ENCODE measurements around the gene ASPSCR1. TPM values are rescaled to one million over a fixed set of nuclear protein-coding genes. Genes with fewer than 3 reads are reported as not detected.
A peak's percentile ranks its signal among the peaks of the same experiment; 100 is the strongest.

ASPSCR1 gene
- total and polyA plus RNA-seq, 10 of the 15 experiments (the other 5 are each of a cell fraction or from before 2014, with no cell fraction given), result 1.5 to 48.4 (median 25.4) TPM

- TF ChIP-seq, protein P1, sequence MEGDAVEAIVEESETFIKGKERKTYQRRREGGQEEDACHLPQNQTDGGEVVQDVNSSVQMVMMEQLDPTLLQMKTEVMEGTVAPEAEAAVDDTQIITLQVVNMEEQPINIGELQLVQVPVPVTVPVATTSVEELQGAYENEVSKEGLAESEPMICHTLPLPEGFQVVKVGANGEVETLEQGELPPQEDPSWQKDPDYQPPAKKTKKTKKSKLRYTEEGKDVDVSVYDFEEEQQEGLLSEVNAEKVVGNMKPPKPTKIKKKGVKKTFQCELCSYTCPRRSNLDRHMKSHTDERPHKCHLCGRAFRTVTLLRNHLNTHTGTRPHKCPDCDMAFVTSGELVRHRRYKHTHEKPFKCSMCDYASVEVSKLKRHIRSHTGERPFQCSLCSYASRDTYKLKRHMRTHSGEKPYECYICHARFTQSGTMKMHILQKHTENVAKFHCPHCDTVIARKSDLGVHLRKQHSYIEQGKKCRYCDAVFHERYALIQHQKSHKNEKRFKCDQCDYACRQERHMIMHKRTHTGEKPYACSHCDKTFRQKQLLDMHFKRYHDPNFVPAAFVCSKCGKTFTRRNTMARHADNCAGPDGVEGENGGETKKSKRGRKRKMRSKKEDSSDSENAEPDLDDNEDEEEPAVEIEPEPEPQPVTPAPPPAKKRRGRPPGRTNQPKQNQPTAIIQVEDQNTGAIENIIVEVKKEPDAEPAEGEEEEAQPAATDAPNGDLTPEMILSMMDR (IDR thresholded peaks at IDR 0.05 in 2 of 3, conservative IDR thresholded peaks at IDR 0.05 in 1 of 3; ENCODE audit: control insufficient read depth in 2 of 3, extremely low read depth in 1 of 3, insufficient read depth in 1 of 3, low read depth in 3 of 3, low read length in 3 of 3), result peak; percentile 66 to 87 (median 78)
- peak; percentile 46; the same call in 1 of the 2 replicates for TF ChIP-seq CREB1 (IDR thresholded peaks at IDR 0.05; ENCODE audit: low read depth)
- no peak for TF ChIP-seq ZNF217 (IDR thresholded peaks at IDR 0.05)
- no peak for TF ChIP-seq NFXL1 (IDR thresholded peaks at IDR 0.05; ENCODE audit: borderline replicate concordance)
- no peak for TF ChIP-seq NR2C1 (IDR thresholded peaks at IDR 0.05)
- 0 out of 3 replicates have a peak, but pooled peaks of 1 of the 2 experiments have one; percentile 32 for TF ChIP-seq EGR1 (IDR thresholded peaks at IDR 0.05; ENCODE audit: borderline replicate concordance in 1 of 2, low read depth in 2 of 2, low read length in 2 of 2)
- TF ChIP-seq RAD21 (IDR thresholded peaks at IDR 0.05; ENCODE audit: insufficient read depth, low read depth, low read length), result peak; percentile 39; the same call in 1 of the 2 replicates
- TF ChIP-seq IRF3 (IDR thresholded peaks at IDR 0.05), result no peak
- peak; percentile 38; the same call in 1 of the 2 replicates for TF ChIP-seq SMC3 (IDR thresholded peaks at IDR 0.05; ENCODE audit: borderline replicate concordance, low read length)
- no peak for TF ChIP-seq TARDBP (IDR thresholded peaks at IDR 0.05; ENCODE audit: borderline replicate concordance)
- TF ChIP-seq, protein P2, sequence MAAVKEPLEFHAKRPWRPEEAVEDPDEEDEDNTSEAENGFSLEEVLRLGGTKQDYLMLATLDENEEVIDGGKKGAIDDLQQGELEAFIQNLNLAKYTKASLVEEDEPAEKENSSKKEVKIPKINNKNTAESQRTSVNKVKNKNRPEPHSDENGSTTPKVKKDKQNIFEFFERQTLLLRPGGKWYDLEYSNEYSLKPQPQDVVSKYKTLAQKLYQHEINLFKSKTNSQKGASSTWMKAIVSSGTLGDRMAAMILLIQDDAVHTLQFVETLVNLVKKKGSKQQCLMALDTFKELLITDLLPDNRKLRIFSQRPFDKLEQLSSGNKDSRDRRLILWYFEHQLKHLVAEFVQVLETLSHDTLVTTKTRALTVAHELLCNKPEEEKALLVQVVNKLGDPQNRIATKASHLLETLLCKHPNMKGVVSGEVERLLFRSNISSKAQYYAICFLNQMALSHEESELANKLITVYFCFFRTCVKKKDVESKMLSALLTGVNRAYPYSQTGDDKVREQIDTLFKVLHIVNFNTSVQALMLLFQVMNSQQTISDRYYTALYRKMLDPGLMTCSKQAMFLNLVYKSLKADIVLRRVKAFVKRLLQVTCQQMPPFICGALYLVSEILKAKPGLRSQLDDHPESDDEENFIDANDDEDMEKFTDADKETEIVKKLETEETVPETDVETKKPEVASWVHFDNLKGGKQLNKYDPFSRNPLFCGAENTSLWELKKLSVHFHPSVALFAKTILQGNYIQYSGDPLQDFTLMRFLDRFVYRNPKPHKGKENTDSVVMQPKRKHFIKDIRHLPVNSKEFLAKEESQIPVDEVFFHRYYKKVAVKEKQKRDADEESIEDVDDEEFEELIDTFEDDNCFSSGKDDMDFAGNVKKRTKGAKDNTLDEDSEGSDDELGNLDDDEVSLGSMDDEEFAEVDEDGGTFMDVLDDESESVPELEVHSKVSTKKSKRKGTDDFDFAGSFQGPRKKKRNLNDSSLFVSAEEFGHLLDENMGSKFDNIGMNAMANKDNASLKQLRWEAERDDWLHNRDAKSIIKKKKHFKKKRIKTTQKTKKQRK (IDR thresholded peaks at IDR 0.05; ENCODE audit: low read depth, low read length), result no peak
- no peak for TF ChIP-seq ZBED1 (IDR thresholded peaks at IDR 0.05; ENCODE audit: borderline replicate concordance)
- TF ChIP-seq, protein P3, sequence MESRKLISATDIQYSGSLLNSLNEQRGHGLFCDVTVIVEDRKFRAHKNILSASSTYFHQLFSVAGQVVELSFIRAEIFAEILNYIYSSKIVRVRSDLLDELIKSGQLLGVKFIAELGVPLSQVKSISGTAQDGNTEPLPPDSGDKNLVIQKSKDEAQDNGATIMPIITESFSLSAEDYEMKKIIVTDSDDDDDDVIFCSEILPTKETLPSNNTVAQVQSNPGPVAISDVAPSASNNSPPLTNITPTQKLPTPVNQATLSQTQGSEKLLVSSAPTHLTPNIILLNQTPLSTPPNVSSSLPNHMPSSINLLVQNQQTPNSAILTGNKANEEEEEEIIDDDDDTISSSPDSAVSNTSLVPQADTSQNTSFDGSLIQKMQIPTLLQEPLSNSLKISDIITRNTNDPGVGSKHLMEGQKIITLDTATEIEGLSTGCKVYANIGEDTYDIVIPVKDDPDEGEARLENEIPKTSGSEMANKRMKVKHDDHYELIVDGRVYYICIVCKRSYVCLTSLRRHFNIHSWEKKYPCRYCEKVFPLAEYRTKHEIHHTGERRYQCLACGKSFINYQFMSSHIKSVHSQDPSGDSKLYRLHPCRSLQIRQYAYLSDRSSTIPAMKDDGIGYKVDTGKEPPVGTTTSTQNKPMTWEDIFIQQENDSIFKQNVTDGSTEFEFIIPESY (IDR thresholded peaks at IDR 0.05), result peak; percentile 72; the same call in 1 of the 2 replicates
- TF ChIP-seq BHLHE40 (IDR thresholded peaks at IDR 0.05; ENCODE audit: borderline replicate concordance in 1 of 2, low read depth in 2 of 2, low read length in 1 of 2), result 0 out of 4 replicates have a peak, but pooled peaks of 1 of the 2 experiments have one; percentile 10
- TF ChIP-seq STAT3 (IDR thresholded peaks at IDR 0.05; ENCODE audit: low read depth, low read length), result no peak
Measured at GRCh38 chr17:82019690-82020571, 42.5 kb downstream of the ASPSCR1 start (continued).
